K562 (cell line): Measurements from ENCODE around the gene GNAS-AS1. TPM values are rescaled to one million over a fixed set of nuclear protein-coding genes. Genes with fewer than 3 reads are reported as not detected.

Source experiments
- ATAC-seq: fragments of 200-7000 bp; cut with Tn5 transposase; 3 replicates; pipeline ENCODE4 v1.9.1; 2020; ENCODE audit warnings: moderate library complexity
- BruUV-seq: library from RNA; stranded (reverse); fragments of 400-500 nt; replicated peaks from 2 replicates; lab custom pipeline; 2021; lab: Mats Ljungman, UMichigan
- CTCF ChIA-PET: fragments of 300-600 bp; formaldehyde crosslinking; extraction: SDS; loops from one replicate; lab custom pipeline; 2021; ENCODE audit warnings: low intra/inter-chr PET ratio; lab: Yijun Ruan, JAX
- POLR2A ChIA-PET: fragments of 300-600, 350-650 bp; sonication (Branson Sonifier 250); formaldehyde crosslinking; extraction: SDS; loops from one replicate; lab custom pipeline; 2021; ENCODE audit warnings: antibody characterized with exemption, inconsistent platforms; lab: Yijun Ruan, JAX
- DNase-seq, 4 experiments: peaks; one replicate each; pipeline versions ENCODE4 v3.0.0 to v3.0.0-alpha.2; 2011 to 2018; ENCODE audit warnings: low spot score in 3 of 4, mixed read lengths in 3 of 4; ENCODE audit errors: extremely low read depth in 1 of 4
- FAIRE-seq: peaks from 2 replicates; lab custom pipeline; 2011; peaks lifted over from hg19 to GRCh38; lab: Jason Lieb, UNC
- H2AFZ ChIP-seq: 2 replicates; pipeline ENCODE4 v1.6.0; 2011; ENCODE audit warnings: low read depth, low read length, control low read depth, inconsistent platforms
- H3K27ac ChIP-seq: fragments of 200-600 bp; 3 replicates; pipeline ENCODE4 v1.8.0; 2011; ENCODE audit warnings: low read depth, mild to moderate bottlenecking, control low read depth, inconsistent platforms, low read length, moderate library complexity, mixed read lengths; ENCODE audit errors: extremely low read depth
- H3K27me3 ChIP-seq, 2 experiments: fragments of 300-600 bp in 1 of 2; 2 replicates in 1 of 2; 3 replicates in 1 of 2; pipeline versions ENCODE4 v1.6.0 to v1.8.0; 2011; ENCODE audit warnings: inconsistent platforms in 2 of 2, low read length in 2 of 2, mild to moderate bottlenecking in 1 of 2, mixed read lengths in 1 of 2, moderate library complexity in 1 of 2; ENCODE audit not compliant: control insufficient read depth in 2 of 2, insufficient read depth in 2 of 2
- H3K36me3 ChIP-seq: fragments of 300-600 bp; 3 replicates; pipeline ENCODE4 v1.8.0; 2011; ENCODE audit warnings: mild to moderate bottlenecking, low read length, inconsistent platforms; ENCODE audit not compliant: control insufficient read depth, insufficient read depth
- H3K4me1 ChIP-seq, 2 experiments: fragments of 200-600 bp in 1 of 2; replicated peaks in 1 of 2; 2 replicates in 1 of 2; 3 replicates in 1 of 2; pipeline versions ENCODE4 v1.5.1 to v1.8.0; 2011; ENCODE audit warnings: inconsistent platforms in 2 of 2, low read length in 2 of 2, mild to moderate bottlenecking in 1 of 2, mixed read lengths in 1 of 2, moderate library complexity in 1 of 2; ENCODE audit not compliant: control insufficient read depth in 2 of 2, insufficient read depth in 2 of 2
- H3K4me2 ChIP-seq: 2 replicates; pipeline ENCODE4 v1.6.1; 2011; ENCODE audit warnings: low read length, control low read depth, inconsistent platforms, mixed read lengths; ENCODE audit not compliant: insufficient read depth
- H3K4me3 ChIP-seq: fragments of 200-600 bp; sonication (generic), shearing (Covaris generic); 2 replicates; pipeline ENCODE4 v1.5.1; 2016; ENCODE audit warnings: control low read depth, inconsistent platforms
- H3K79me2 ChIP-seq: fragments of 200-600 bp; 3 replicates; pipeline ENCODE4 v1.8.0; 2011; ENCODE audit warnings: low read length, inconsistent platforms; ENCODE audit not compliant: control insufficient read depth, insufficient read depth
- H3K9ac ChIP-seq, 2 experiments: 2 replicates each; pipeline versions ENCODE4 v1.6.0 to v1.6.1; 2011; ENCODE audit warnings: low read depth in 2 of 2, low read length in 2 of 2, control low read depth in 1 of 2, inconsistent platforms in 1 of 2, mild to moderate bottlenecking in 1 of 2, mixed read lengths in 1 of 2; ENCODE audit not compliant: insufficient read depth in 1 of 2
- H3K9me1 ChIP-seq: one replicate; pipeline ENCODE4 v1.6.0; 2011; ENCODE audit warnings: inconsistent platforms, mild to moderate bottlenecking, low read length, moderate library complexity; ENCODE audit not compliant: control insufficient read depth, insufficient read depth
- H3K9me3 ChIP-seq: replicated peaks from 2 replicates; pipeline ENCODE4 v1.5.1; 2011; ENCODE audit warnings: low read depth, low read length, inconsistent platforms; ENCODE audit not compliant: control insufficient read depth, insufficient read depth
- H4K20me1 ChIP-seq: replicated peaks from 2 replicates; pipeline ENCODE4 v1.6.1; 2011; ENCODE audit warnings: low read length, inconsistent platforms, mixed read lengths; ENCODE audit not compliant: control insufficient read depth, insufficient read depth
- ARID2 ChIP-seq: fragments of 450-650 bp; IDR thresholded peaks from 2 replicates; pipeline ENCODE4 v1.6.1; 2017; ENCODE audit warnings: antibody characterized with exemption, mild to moderate bottlenecking
- CEBPB ChIP-seq: fragments of 450-650 bp; IDR thresholded peaks from 2 replicates; pipeline ENCODE4 v1.6.1; 2016; ENCODE audit warnings: missing genetic modification characterization, missing compliant biosample characterization
- CTCF ChIP-seq, 3 experiments: IDR thresholded peaks in 2 of 3; conservative IDR thresholded peaks in 1 of 3; 2 replicates each; pipeline ENCODE4 v1.5.1; 2011 to 2012; ENCODE audit warnings: low read length in 3 of 3, mild to moderate bottlenecking in 3 of 3, control low read depth in 2 of 3, improper control_type of control experiment in 1 of 3, inconsistent platforms in 1 of 3, low read depth in 1 of 3, mixed read lengths in 1 of 3, moderate library complexity in 1 of 3; ENCODE audit not compliant: insufficient read depth in 2 of 3
- GABPA ChIP-seq: fragments of 200-800 bp; sonication (Bioruptor generic); conservative IDR thresholded peaks from 2 replicates; pipeline ENCODE4 v1.6.1; 2016; ENCODE audit warnings: low read depth, missing genetic modification characterization, missing compliant biosample characterization
- IRF2 ChIP-seq: sonication (generic); formaldehyde crosslinking; IDR thresholded peaks from 2 replicates; pipeline ENCODE4 v1.8.1; 2022; ENCODE audit warnings: mild to moderate bottlenecking, missing genetic modification reagents
- MXD1 ChIP-seq: fragments of 250-450 bp; sonication (Bioruptor Pico); IDR thresholded peaks from 2 replicates; pipeline ENCODE4 v1.8.0; 2021; ENCODE audit warnings: borderline replicate concordance, mild to moderate bottlenecking, moderate library complexity; ENCODE audit not compliant: poor library complexity, severe bottlenecking
- RAD21 ChIP-seq, 2 experiments: fragments of 250-450 bp in 1 of 2; fragments of 450-650 bp in 1 of 2; sonication (Bioruptor Pico) in 1 of 2; formaldehyde crosslinking in 1 of 2; IDR thresholded peaks in 1 of 2; conservative IDR thresholded peaks in 1 of 2; 2 replicates each; pipeline versions ENCODE4 v1.4.0 to v1.8.0; 2020 to 2022; ENCODE audit warnings: mild to moderate bottlenecking in 2 of 2, moderate library complexity in 1 of 2
- SMC3 ChIP-seq: conservative IDR thresholded peaks from 2 replicates; pipeline ENCODE4 v1.6.1; 2011; ENCODE audit warnings: low read depth, low read length, improper control_type of control experiment; ENCODE audit not compliant: insufficient read depth
- THAP7 ChIP-seq: fragments of 250-450 bp; sonication (Bioruptor Pico); IDR thresholded peaks from 2 replicates; pipeline ENCODE4 v1.5.0; 2021
- ZKSCAN8 ChIP-seq: fragments of 200-800 bp; sonication (Bioruptor generic); IDR thresholded peaks from 2 replicates; pipeline ENCODE4 v1.6.1; 2016; ENCODE audit warnings: missing genetic modification characterization, missing compliant biosample characterization
- ZNF766 ChIP-seq: fragments of 200-800 bp; sonication (Bioruptor generic); conservative IDR thresholded peaks from 2 replicates; pipeline ENCODE4 v1.6.1; 2016; ENCODE audit warnings: missing genetic modification characterization, missing compliant biosample characterization
- WGBS: fragments of 100-300 bp; shearing (Covaris generic); methylation state at CpG from one replicate; pipeline ENCODE4 v1.1.6; 2016; ENCODE audit warnings: low coverage, mixed read lengths; ENCODE audit not compliant: insufficient coverage; ENCODE audit errors: missing lambda C conversion rate; 5-methylcytosine and 5-hydroxymethylcytosine counted together
- in situ Hi-C: fragments of 300-500 bp; cut with MboI; formaldehyde crosslinking; loops from 4 replicates; pipeline ENCODE4 v1.15.0; 2018; ENCODE audit warnings: inconsistent platforms, mixed read lengths
- intact Hi-C: fragments of 100-400 bp; cut with micrococcal nuclease; formaldehyde crosslinking; loops from 2 replicates; pipeline ENCODE4 v1.14.2; 2022
- polyA plus RNA-seq, 8 experiments: library from polyadenylated mRNA; depleted of rRNA in 4 of 8; stranded (reverse) in 5 of 8; unstranded in 3 of 8; fragments of >200 nt; fragmentation: Nextera tagmentation in 2 of 8; fragmentation: Illumina TruSeq in 1 of 8; extraction: Ambion mirVana in 2 of 8; extraction: Trizol in 1 of 8; gene quantifications; 2 replicates each; pipeline versions ENCODE4 v1.2.1 to v1.2.3, GENCODE V29; 2011 to 2014; ENCODE audit warnings: inconsistent platforms in 1 of 8, missing spikeins in 1 of 8
- total RNA-seq, 7 experiments: library from RNA; depleted of rRNA in 6 of 7; stranded (reverse); fragments of >200 nt in 6 of 7; fragmentation: Illumina TruSeq in 2 of 7; extraction: Trizol in 2 of 7; gene quantifications; 2 replicates each; pipeline versions ENCODE4 v1.2.1 to v1.2.3, GENCODE V29; 2011 to 2021; ENCODE audit warnings: low replicate concordance in 1 of 7
- TF ChIP-seq, protein P1 (sequence below): sonication (generic); formaldehyde crosslinking; IDR thresholded peaks from 2 replicates; pipeline ENCODE4 v1.8.0; 2022; ENCODE audit warnings: missing genetic modification reagents, mild to moderate bottlenecking, borderline replicate concordance
- TF ChIP-seq, protein P2 (sequence below): fragments of 150-350 bp; conservative IDR thresholded peaks from 2 replicates; pipeline ENCODE4 v1.6.1; 2014; ENCODE audit warnings: low read length

Gene GNAS-AS1
- total and polyA plus RNA-seq, 9 of the 15 experiments (the other 6 are each of a cell fraction or from before 2014, with no cell fraction given) = 0.04 to 2.5 (median 0.25) TPM

DNA sequence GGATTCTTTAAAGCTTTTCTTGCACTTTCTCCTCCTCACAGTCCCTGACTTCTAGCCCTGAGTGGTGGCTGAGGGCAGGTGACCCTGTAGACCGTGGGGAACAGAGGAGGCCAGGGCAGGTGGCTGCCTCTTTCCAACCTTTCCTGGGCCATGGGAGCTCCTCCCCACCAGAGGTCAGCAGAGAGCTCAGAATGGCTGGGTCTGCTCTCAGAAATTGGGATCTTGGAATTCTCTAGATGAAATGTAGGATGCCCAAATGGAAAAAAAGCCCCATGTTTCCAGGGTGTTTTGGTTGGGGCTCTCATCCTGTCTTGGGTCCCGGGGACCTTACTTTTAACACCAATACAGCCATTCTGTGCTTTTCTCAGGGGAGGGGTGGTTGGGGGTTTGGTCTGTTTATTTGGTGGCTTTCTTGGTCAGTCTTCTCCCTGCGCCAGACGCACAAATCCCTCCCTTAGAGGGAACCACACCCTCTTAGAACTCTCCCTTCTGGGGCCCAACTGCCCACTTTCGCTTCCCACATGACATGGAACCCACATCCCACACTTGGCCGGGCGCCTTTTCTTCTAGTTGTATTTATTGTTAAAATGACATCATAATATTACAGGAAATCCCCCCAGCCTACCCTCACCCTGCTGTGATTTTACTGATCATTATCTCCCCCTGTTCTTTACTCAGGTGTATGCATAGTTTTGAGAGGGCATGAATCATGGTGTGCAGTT is 19.8 kb upstream of the GNAS-AS1 start:
- Histone ChIP-seq H3K4me3 (no peak overlapping the region), H3K9me1 (no peaks in the 10 kb centered on the region), H3K9ac (no peak overlapping the region), H3K27ac (no peak overlapping the region), H4K20me1 (no peaks in the 10 kb centered on the region), H3K36me3 (no peaks in the 10 kb centered on the region), H3K4me1 (peaks cover 0 to 3% of the 10 kb centered on the region in 2 experiments; a peak in 3 of 5 replicates), H3K9me3 (no peaks in the 10 kb centered on the region), H3K4me2 (no peak overlapping the region), H2AFZ (no peak overlapping the region), H3K79me2 (no peaks in the 10 kb centered on the region), H3K27me3 (peaks cover 0 to 6% of the 10 kb centered on the region in 2 experiments; a peak in 1 of 5 replicates)
- peak; percentile 86 for FAIRE-seq
- POLR2A ChIA-PET = interaction anchor here (0.6 to 0.9 kb wide), 4 partner anchors 16 to 538 kb away, joined by 3 to 4 read pairs (median 4); no protein-coding TSS in a partner anchor
- CTCF ChIA-PET = interaction anchor here (1.1 to 4.5 kb wide), 5 partner anchors 217 to 626 kb away, joined by 3 to 59 read pairs (median 6); no protein-coding TSS in a partner anchor
- peak; percentile 61 to 79 (median 74) for DNase-seq
- intact Hi-C loops = loop anchor here (1.0 to 2.0 kb wide), 2 partner anchors 216 to 336 kb away; no protein-coding TSS in a partner anchor
- no TSS peak for BruUV-seq
- 21% methylated on average over 7 of the region's 7 CpGs for WGBS
- ATAC-seq = peak; percentile 94
- in situ Hi-C loops = no loop called here
- TF ChIP-seq, protein P1, sequence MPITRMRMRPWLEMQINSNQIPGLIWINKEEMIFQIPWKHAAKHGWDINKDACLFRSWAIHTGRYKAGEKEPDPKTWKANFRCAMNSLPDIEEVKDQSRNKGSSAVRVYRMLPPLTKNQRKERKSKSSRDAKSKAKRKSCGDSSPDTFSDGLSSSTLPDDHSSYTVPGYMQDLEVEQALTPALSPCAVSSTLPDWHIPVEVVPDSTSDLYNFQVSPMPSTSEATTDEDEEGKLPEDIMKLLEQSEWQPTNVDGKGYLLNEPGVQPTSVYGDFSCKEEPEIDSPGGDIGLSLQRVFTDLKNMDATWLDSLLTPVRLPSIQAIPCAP = no peak
- TF ChIP-seq ZNF766 (CRISPR knock-in tag) (no peak), ZKSCAN8 (CRISPR knock-in tag) (no peak), MXD1 (CRISPR knock-in tag) (no peak), ARID2 (peak; percentile 60; the same call in 1 of the 2 replicates), SMC3 (peak; percentile 91), IRF2 (CRISPR knock-in tag) (no peak), CEBPB (tag) (no peak), THAP7 (CRISPR knock-in tag) (no peak), RAD21 (CRISPR knock-in tag; conservative IDR thresholded peaks at IDR 0.05 in 1 of 2, IDR thresholded peaks at IDR 0.05 in 1 of 2) (peak; percentile 81 to 94), CTCF (IDR thresholded peaks at IDR 0.05 in 2 of 3, conservative IDR thresholded peaks at IDR 0.05 in 1 of 3; ENCODE audit: insufficient read depth in 2 of 3, low read depth in 1 of 3, low read length in 3 of 3) (peak; percentile 80 to 89 (median 88)), GABPA (no peak)
- TF ChIP-seq, protein P2, sequence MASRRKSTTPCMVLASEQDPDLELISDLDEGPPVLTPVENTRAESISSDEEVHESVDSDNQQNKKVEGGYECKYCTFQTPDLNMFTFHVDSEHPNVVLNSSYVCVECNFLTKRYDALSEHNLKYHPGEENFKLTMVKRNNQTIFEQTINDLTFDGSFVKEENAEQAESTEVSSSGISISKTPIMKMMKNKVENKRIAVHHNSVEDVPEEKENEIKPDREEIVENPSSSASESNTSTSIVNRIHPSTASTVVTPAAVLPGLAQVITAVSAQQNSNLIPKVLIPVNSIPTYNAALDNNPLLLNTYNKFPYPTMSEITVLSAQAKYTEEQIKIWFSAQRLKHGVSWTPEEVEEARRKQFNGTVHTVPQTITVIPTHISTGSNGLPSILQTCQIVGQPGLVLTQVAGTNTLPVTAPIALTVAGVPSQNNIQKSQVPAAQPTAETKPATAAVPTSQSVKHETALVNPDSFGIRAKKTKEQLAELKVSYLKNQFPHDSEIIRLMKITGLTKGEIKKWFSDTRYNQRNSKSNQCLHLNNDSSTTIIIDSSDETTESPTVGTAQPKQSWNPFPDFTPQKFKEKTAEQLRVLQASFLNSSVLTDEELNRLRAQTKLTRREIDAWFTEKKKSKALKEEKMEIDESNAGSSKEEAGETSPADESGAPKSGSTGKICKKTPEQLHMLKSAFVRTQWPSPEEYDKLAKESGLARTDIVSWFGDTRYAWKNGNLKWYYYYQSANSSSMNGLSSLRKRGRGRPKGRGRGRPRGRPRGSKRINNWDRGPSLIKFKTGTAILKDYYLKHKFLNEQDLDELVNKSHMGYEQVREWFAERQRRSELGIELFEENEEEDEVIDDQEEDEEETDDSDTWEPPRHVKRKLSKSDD = no peak
